Testis (tissue), 2 donors: ENCODE results near the gene DAPL1.

Experiments used
- POLR2A ChIP-seq: fragments of 450-650 bp; IDR thresholded peaks from one replicate; pipeline ENCODE4 v1.6.1; 2017; ENCODE audit warnings: antibody characterized with exemption, mild to moderate bottlenecking, moderate library complexity
- TF ChIP-seq, protein P1 (sequence below), 3 experiments: fragments of 450-650 bp in 2 of 3; fragments of 200-600 bp in 1 of 3; sonication (generic) in 1 of 3; IDR thresholded peaks; one replicate each; pipeline ENCODE4 v1.5.1; 2016 to 2019; ENCODE audit warnings: antibody characterized with exemption in 3 of 3, mild to moderate bottlenecking in 2 of 3, moderate library complexity in 1 of 3

DNA sequence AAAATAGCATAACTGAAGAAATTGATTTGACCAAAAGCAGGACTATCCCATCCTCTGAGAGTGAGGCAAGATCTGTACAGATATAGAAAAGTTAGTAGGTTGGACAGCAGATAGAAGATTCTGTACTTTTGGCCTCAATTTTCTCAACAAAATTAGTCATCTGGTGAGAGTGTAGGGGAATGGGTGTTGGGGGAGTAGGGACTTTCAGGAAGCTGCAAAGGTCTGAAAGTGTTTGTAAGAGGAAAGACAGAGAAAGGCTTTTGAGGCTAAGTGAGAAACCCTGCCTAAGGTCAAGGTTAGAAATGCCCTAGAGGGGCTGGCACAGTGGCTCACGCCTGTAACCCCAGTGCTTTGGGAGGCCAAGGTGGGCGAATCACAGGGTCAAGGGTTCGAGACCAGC is 40.3 kb downstream of the DAPL1 start:
- TF ChIP-seq, protein P1, sequence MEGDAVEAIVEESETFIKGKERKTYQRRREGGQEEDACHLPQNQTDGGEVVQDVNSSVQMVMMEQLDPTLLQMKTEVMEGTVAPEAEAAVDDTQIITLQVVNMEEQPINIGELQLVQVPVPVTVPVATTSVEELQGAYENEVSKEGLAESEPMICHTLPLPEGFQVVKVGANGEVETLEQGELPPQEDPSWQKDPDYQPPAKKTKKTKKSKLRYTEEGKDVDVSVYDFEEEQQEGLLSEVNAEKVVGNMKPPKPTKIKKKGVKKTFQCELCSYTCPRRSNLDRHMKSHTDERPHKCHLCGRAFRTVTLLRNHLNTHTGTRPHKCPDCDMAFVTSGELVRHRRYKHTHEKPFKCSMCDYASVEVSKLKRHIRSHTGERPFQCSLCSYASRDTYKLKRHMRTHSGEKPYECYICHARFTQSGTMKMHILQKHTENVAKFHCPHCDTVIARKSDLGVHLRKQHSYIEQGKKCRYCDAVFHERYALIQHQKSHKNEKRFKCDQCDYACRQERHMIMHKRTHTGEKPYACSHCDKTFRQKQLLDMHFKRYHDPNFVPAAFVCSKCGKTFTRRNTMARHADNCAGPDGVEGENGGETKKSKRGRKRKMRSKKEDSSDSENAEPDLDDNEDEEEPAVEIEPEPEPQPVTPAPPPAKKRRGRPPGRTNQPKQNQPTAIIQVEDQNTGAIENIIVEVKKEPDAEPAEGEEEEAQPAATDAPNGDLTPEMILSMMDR (IDR thresholded peaks at IDR 0.05): no peak
- TF ChIP-seq POLR2A: no peak
